HTR-8/SVneo (cell line): ENCODE measurements around the gene FAT1.

Experiments used
- DNase-seq: peaks from one replicate; pipeline ENCODE4 v3.0.0; 2011; ENCODE audit warnings: low spot score, mixed read lengths; ENCODE audit not compliant: insufficient read length
- FAIRE-seq: peaks from 2 replicates; lab custom pipeline; 2011; peaks lifted over from hg19 to GRCh38; lab: Jason Lieb, UNC

FAT1 gene

DNA sequence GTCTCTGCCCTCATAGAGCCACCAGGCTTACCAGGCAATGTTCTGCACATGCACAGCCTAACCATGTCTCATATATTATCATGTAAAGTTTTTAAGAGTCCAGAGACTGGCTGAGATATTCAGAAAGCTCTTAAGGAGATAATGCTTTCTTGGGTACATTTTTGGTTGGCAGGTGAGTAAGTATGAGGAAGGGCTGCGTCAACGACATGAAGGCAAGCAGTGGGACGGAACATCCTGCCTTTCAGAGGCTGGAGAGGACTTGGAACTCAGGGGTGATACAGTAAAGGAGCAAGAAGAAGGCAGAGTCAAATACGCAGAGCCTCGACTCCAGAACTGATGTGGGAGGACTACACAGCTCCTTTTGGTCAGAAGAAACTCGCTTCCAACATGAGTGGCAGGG is 93.5 kb downstream of the FAT1 start:
- FAIRE-seq: no peak

DNA sequence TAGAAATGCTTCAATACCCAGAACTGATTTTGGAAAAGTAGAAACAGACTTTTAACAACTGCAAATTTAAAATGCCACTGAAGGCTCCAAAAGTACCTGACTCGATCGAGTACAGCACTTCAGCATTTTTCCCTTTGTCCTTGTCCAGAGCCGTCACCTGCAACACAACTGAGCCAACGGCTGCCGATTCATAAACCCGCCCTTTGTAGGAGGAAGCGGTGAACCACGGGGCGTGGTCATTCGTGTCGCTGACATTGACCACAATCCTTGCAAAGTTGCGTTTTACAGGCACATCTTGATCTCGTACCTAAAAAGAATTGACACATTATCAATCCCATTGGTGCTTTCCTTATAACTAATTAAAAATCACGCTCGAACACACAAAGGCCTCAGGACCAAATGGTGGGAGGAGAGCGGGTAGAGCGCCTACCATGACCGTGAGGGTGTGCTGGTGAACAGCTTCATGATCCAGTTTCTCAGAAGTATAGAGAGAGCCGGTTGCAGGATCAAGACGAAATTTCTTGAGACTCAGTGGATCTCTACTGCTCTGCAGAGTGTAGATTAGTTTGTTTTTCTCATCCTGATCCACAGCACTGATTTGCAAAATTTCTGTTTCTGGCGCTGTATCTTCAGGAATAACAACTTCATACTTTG is 95.5 kb downstream of the FAT1 start:
- FAIRE-seq: no peak
- no peak for DNase-seq

More for the DNA sequence above, 93.5 kb downstream of the FAT1 start:
- no peak for DNase-seq

DNA sequence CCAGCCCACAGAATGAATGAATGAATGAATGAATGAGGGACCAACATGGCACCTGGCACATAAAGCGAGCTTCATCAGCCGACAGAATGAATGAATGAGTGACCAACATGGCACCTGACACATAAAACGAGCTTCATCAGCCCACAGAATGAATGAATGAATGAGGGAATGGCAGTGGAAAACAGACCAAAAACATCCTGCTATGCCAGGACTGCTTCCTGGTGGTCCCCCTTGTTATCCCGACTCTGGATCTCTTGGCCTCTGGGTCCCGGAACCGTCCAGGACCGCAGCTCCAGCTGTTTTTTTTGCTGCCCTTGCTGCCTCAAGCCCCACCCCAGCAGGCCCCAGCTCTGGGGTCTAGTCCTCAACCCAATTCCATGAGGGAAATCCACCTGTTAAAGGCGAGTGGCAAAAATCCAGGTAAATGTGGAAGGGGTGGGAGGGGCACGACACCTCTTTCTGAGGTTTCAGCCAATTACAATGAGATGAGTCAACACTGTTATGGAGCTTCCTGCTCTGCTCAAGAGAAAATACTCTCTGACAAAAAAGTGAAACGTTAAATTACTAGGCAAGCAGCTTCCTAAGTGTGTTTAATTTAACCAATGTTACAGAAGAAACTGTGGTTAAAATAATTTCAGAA is 96.3 kb downstream of the FAT1 start:
- DNase-seq (peak; percentile 41), FAIRE-seq (no peak)

DNA sequence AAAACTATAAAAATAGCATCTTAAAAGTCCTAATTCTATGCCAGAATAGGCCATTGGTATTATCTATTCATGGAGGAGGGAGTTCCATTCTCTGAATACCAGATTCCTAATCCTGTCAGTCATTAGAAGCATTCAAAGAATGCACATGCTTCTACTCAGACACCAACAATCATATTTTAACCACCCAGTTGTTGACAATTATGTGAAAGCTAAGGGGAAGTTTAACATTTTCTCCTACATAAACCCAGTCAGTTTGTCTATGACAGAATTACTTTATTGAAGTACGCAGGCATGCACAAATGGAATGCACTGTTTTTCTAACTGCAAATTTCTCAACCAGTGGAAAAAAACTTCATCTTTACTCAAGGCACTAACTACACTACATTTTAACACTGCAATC is 98.7 kb downstream of the FAT1 start:
- FAIRE-seq: peak; percentile 80
- DNase-seq: peak; percentile 73

DNA sequence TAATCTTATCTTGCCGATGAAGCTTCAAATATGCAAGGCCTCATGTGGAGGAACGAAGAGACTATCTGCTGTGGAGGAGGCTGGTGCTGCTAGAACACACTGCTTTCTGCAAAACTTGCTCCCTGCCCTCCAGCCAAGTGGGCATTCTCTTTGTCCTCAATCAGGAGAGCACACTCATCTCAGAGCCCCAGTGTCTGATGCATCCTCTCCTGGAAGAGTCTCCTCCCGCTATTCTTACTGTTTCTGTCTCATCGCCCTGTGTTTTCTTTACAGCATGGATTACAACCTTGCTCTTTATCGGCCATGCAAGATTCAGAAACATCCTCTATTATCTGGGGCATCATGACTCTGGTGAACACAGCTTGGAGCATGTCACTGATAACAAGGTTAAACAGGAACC is 100.1 kb downstream of the FAT1 start:
- no peak for FAIRE-seq

DNA sequence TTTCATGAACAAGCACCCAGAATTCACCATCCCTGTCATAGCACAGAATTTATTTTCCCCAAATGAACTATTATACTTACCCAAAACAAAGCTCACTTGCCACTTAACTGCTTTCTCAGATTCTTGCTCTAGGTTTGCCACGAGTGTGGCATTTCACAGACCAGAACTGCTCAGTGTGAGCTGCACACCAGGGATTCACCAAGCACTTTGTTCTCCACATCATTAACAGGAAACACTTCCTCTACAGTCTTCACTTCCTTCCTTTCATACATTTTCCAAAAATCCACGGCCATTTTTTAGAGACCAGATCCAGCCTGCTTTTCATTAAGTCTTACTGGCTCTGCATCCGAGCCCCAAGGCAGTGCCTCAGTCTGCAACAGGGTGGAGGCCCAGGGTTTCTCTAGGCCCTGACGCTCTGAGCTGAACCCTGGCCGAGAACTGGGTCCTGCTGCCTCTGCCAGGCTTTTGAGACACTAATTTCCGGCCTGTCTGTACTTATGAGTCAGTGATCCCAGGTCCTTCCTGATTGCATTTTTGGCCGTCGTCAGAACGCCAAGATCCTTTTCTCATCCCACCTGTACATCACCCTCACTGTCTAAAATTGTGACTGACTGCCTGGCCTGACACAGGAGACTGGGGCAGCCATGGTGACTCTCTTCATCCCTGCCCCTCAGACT is 100.7 kb downstream of the FAT1 start:
- FAIRE-seq (no peak), DNase-seq (no peak)

More for the DNA sequence above, 100.1 kb downstream of the FAT1 start:
- no peak for DNase-seq

DNA sequence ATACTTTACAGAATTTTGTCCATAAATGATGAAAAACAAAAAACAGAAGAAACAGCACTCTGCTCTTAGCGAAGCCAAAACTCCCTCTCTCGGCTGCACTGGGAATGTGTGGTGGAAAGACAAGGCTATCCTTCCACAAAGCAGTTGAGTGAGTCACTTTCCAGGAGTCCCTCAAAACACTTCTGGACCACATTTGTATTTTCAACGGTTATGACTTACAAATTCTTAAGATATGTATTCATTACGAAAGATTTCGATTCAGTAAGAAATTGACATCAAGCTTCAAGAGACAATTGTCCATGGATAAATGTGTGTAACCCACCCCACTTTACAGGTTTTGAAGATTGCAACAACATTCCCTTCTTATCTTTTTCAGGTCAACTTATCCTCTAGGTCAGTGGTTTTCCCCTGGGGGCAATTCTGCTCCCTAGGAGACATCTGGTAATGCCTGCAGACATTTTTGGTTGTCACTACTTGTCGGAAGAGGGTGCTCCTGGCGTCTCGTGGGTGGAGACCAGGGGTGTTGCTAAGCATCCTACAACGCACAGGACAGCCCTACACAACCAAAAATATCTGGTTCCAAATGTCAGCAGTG is 101.6 kb downstream of the FAT1 start:
- DNase-seq (peak; percentile 81), FAIRE-seq (peak; percentile 49)

DNA sequence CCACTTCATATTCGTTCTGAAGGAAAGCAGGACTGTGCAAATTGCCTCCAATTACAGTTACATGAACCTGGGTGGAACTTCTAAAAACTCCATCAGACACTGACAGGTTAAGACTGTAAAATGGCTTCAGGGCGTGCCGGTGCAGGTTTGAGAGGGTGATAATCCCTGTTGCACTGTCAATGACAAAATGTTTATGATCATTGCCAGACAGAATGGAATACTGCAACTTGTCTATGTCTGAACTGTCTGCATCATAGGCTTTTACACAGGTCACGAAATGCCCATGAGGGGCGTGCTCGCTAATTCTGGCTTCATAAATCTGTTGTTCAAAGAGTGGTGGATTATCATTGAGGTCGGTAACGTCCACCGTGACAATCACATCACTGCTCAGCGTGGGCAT is 104.6 kb downstream of the FAT1 start:
- DNase-seq: no peak

DNA sequence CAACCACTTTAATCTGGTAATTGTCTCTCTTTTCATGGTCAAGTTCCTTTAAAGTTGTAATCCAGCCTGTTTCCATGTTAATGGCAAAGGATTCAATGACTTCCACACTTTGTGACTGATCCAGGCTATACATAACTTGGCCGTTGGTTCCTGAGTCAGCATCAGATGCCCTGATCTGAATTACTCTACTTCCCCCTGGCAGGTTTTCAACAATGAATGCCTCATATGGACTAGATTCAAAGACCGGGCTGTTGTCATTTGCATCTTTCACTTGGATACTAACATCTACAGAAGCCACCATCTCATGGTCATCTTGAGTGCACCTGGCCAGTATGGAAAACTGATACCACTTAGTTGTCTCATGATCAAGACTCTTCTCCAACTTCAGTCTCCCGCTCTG is 105.7 kb downstream of the FAT1 start:
- DNase-seq: no peak
- FAIRE-seq: no peak

More for the DNA sequence above, 104.6 kb downstream of the FAT1 start:
- FAIRE-seq: no peak

DNA sequence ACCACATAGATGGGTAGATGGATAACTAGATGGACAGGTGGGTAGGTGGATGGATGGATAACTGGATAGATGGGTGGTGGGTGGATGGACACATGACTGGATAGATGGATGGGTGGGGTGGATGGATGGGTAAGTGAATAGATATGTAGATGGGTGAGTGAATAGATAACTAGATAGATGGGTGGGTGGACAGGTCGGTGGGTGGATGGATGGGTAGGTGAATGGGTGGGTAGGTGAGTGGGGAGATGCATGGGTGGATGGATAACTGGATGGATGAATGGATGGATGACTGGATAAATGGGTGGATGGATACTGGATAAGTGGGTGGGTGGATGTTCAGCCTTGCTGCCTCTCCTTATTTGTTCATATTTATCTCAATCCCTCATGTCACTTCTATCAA is 116.2 kb downstream of the FAT1 start:
- DNase-seq (no peak), FAIRE-seq (peak; percentile 76)

DNA sequence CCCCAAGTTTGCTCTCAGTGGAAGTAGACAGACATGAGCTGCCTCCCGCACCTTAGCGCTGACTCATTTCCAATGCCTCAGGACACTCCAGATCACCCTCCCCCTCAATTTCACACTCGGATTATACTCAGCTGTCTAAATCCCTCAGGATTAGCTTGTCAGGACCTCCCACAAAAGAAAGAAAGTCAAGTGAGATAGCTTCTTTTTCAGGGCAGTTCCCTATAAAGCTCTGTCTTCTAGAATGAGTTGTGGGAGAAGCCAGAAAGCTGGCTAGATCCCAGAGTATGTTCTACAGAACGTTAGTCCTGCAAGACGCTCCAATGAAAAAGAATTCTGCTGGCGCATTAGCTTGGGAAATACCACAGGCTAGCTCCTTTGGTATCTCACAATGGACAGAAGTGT is 117.1 kb downstream of the FAT1 start:
- peak; percentile 70 for DNase-seq
- peak; percentile 94 for FAIRE-seq

DNA sequence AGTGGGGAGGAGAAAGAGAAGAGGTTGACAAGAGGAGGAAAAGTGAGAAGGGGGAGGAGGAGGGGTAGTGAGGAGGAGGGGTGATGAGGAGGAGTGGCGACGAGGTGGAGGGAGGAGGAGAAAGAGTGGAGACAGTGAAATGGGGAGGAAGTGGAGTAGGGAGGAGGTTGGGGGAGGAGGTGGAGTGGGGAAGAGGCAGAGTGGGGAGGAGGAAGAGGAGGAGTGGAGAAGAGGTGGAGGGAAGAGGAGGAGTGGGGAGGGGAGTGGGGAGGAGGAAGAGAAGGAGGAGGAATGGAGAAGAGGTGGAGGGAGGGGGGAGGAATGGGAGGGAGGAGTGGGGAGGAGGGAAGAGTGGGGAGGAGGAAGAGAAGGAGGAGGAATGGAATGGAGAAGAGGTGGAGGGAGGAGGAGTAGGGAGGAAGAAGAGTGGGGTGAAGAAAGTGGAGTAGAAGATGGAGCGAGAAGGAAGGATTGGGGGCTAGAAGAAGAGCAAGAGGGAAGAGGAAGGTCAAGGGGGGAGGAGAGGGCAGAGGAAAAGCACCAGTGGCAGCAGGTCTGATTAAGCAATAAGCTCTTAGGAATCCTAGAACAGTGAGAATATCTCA is 118.3 kb downstream of the FAT1 start:
- no peak for DNase-seq
- no peak for FAIRE-seq

DNA sequence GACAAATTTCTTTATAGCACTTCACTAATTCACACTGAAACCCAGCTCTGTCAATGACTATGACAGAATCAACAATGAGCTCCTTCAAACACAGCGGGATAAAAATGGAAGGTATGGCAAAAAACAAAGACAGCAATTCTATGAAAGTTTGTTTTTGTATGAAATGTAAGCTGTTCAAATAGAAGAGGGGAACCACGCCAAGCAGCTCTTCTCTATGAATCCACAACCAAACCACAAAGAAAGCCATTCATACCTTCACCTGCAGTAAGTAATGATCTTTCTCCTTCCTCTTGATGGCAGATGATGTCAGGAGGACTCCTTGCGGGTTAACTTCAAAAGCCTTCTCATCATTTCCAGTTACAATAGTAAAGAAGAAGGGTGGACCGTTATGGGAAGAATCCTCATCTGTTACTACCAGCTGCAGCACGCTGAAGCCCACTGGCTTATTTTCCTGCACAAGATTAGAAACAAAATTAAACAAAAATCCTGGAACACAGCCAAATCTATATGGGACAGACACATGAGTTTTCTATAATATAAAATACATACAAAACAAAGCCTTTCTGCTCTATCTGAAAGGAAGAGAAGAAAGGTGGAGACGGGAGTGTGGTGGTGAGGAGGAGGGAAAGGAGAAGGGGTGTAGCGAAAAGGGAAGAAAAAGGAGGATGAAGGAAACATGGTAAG is 119.4 kb downstream of the FAT1 start:
- no peak for DNase-seq
- FAIRE-seq: no peak

DNA sequence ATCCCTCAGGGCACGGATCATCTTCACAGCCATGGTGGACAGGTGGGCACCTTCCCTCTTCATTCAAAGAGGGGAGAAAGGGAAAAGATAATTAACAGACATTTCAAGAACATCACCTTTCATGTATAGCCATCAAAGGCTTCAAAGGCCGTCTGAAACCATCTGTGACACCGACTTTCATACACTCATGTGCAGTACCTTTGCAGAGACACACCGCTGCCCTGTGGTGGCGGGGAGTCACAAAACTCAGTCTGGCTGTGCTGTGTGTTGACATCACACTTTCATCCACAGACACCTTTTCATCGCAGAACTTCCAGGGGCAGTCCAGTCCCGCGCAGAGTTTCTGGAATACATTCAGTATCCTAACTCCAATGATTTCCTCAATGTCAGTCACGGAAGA is 120.7 kb downstream of the FAT1 start:
- no peak for FAIRE-seq
- no peak for DNase-seq

DNA sequence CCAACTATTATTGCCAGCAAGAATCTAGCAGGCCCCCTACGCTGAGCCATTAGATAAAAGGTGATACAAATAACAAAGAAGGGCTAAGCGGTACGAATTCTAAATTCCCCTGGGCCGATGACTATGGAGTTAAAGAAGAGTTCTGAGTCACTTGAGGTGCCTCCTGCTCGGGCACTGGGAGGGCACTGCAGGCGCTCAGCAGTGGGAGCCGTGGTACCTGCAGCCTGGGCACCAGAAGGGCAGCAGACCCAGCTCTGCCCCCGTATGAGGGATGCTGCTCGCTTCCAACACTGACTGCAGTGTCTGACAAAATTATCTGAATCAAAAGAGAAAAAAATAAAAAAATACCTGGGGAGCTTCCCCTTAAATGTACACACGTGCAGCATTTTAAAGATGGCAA is 124.2 kb downstream of the FAT1 start:
- DNase-seq (no peak), FAIRE-seq (no peak)

DNA sequence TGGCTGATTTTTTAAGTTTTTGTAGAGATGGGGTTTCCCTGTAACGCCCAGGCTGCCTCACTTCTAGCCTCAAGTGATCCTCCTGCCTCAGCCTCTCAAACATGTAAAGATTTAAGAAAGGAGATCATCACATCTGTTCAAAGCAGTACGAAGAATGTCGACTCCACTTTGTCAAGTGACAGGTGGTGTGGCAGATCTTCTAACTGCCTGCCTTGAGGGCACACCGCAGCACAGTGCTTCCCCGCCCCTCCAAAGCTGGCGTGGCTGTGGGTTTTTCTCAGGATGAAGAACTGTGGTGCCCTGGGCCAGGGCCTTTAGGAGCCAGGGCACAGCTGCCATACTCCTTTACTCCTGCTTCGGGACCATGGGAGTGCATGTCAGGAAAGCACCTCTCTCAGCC is 125.0 kb downstream of the FAT1 start:
- peak; percentile 36 for FAIRE-seq

DNA sequence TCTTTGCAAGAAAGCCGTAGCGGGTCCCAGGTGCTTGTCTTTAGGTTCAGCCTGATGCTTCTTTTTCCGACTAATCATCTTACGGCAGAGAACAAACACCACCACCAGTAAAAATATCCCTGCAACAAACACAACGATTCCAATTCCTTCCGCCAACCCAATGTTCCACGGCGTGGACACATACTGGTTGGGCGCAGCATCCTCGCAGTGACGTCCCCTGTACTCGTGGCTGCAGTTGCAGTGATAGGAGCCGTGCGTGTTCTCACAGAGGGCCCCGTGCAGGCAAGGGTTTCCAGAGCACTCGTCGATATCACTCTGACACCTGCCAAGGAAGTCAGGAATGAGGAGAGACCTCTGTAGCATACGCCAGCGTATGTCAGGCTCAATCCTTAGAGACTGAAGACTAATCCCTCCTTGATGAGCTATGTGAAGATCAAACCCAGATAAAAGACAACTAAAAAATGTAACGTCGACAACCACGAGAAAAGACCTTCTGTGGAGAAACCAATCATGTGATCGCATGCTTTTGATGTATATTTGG is 126.7 kb downstream of the FAT1 start:
- DNase-seq (no peak), FAIRE-seq (no peak)

More for the DNA sequence above, 125.0 kb downstream of the FAT1 start:
- DNase-seq: no peak

DNA sequence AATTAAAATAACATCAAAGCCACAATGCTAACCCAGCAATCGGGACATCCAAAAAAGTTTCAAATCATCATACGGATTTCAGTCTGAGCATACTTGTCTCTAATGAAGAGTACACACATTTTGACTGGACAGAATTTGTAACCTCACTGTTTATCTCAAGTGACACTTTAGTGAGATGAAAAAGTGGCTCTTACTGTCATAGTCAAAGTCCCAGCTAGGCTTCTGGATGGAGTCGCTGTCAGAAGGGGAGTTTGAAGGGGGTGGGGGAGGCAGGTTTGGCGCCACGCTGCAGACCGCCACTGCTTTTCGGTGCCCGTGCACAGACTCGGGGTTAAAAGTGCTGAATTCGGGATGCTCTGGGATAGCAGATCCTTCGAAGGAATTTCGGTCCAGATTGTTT is 127.3 kb downstream of the FAT1 start:
- no peak for FAIRE-seq

DNA sequence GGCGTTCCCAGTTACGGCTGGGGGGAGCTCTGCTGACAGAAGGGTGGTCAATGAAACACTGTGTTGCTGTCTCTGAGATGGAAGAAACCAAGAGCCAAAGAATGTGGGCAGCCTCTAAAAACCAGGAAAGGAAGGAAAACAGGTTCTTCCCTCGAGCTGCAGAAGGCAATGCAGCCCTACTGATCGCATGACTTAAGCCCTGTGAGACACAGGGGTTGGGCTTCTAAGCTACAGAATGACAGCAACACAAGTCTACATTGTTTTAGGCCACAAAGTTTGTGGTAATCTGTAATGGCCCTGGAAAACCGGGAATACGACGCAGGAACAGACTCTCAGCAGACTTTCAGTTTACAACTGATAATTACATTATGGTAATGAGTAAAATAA is 130.1 kb downstream of the FAT1 start:
- FAIRE-seq (peak; percentile 40), DNase-seq (no peak)

More for the DNA sequence above, 127.3 kb downstream of the FAT1 start:
- DNase-seq: no peak
